GM12873 (cell line): Measurements from ENCODE around the gene SDCCAG8.

Experiments
- TF ChIP-seq, protein P1 (sequence below): IDR thresholded peaks from 2 replicates; pipeline ENCODE4 v1.5.1; 2012; ENCODE audit warnings: low read depth, mild to moderate bottlenecking, moderate library complexity, low read length, control low read depth; ENCODE audit not compliant: insufficient read depth; ENCODE audit errors: missing control alignments

The SDCCAG8 gene

DNA sequence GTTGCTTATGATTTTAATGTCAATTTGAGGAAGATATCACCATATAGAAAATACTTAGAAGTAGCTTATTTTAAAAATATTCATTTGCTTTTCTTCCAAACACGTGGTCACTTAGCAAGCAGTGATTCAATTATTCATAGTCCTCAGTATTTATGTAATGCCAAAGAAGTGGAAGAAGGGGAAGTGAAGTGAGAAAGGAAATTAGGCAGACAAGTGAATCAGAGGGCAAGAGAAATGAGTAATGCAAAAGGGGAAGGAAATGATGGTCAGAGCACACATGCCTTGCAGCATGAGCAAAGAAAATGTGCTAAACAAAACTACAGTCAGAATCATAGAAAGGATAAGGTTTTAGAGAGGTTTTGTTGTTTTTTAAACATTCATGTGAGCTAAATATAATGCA is 31.8 kb downstream of the SDCCAG8 start:
- TF ChIP-seq, protein P1, sequence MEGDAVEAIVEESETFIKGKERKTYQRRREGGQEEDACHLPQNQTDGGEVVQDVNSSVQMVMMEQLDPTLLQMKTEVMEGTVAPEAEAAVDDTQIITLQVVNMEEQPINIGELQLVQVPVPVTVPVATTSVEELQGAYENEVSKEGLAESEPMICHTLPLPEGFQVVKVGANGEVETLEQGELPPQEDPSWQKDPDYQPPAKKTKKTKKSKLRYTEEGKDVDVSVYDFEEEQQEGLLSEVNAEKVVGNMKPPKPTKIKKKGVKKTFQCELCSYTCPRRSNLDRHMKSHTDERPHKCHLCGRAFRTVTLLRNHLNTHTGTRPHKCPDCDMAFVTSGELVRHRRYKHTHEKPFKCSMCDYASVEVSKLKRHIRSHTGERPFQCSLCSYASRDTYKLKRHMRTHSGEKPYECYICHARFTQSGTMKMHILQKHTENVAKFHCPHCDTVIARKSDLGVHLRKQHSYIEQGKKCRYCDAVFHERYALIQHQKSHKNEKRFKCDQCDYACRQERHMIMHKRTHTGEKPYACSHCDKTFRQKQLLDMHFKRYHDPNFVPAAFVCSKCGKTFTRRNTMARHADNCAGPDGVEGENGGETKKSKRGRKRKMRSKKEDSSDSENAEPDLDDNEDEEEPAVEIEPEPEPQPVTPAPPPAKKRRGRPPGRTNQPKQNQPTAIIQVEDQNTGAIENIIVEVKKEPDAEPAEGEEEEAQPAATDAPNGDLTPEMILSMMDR: no peak

DNA sequence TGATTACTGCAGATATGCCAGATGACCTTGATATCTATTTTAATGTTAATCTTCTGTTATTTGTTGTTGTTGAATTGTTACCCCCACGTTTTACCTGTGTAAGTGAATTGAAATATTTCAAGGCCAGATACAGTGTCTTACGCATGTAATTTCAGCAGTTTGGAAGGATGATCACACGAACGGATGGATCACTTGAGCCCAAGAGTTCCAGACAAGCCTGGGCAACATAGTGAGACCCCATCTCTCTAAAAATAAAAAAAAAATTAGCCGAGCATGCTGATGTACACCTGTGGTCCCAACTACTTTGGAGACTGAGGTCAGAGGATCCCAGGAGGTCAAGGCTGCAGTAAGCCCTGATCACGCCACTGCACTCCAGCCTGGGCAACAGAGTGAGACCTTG is 32.2 kb downstream of the SDCCAG8 start:
- TF ChIP-seq, protein P1: no peak

DNA sequence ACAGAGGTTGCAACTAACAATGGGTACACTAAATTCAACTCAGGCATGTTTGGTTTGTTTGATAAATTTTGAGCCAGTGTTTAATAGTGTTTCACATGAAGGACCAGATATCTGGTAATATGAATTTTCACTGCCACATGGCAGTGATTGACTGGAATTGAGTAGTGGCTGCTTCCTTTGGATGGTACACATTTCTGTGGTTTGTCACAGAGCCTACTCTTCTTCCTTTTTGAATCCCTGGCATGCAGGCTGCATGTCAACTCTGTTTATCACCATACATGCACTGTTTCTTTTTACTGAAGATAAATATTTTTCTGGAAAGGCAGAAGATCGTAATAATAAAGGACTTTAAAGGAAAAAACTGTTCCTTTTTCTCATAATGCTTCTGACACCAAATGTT is 35.5 kb downstream of the SDCCAG8 start:
- TF ChIP-seq, protein P1: no peak

GRCh38 chr1:243292117-243292516 is 36.3 kb downstream of the SDCCAG8 start:
- TF ChIP-seq, protein P1: no peak

DNA sequence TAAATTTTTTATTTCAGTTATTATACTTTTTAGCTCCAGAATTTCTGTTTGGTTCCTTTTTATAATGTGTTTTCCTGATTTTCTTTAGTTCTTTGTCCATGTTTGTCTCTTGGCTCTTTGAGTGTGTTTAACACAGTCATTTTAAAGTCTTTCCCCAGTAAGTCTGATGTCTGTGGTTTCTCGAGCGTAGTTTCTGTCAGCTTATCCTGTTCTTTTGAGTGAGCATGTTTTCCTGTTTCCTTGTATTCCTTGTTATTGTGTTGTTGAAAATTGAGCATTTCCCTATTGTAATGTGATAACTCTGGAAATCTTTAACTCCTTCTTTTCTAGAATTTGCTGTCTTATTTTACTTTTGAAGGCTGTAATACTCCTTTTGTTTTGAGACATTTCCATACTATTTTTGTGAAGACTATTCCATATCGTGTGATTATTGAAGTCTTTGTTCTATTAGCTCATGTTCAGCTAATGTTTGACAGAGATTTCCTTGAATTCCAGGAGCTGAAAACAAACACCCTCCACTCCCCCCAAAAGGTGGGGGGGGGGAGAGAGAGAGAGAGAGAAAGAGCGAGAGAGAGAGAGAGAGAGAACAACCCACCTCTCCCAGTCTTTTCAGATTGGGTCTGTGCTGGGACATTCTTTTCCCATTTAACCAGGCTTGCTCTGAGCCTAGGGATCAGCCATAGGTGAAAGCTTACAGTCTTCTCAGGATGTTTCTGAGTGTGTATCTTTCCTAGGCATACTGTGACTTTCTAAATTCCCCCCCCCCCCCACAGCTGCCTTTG is 38.3 kb downstream of the SDCCAG8 start:
- TF ChIP-seq, protein P1: no peak

GRCh38 chr1:243294723-243295121 is 38.9 kb downstream of the SDCCAG8 start:
- TF ChIP-seq, protein P1: no peak

GRCh38 chr1:243299069-243299468 is 43.2 kb downstream of the SDCCAG8 start:
- TF ChIP-seq, protein P1: no peak
